SK-N-SH treated with all-trans-retinoic acid at 6 μM for 48 hours (cell line): ENCODE measurements around the gene MTCH1.

Source experiments
- CREB5 ChIP-seq: fragments of 250-450 bp; sonication (Bioruptor Pico); IDR thresholded peaks from 2 replicates; pipeline ENCODE4 v1.5.1; 2020; ENCODE audit warnings: low read depth, mild to moderate bottlenecking, moderate library complexity
- OSR1 ChIP-seq: fragments of 250-450 bp; sonication (Bioruptor Pico); IDR thresholded peaks from 2 replicates; pipeline ENCODE4 v1.8.0; 2022; ENCODE audit warnings: moderate library complexity, mild to moderate bottlenecking, inconsistent platforms
- TCF4 ChIP-seq: fragments of 250-450 bp; sonication (Bioruptor Pico); IDR thresholded peaks from 2 replicates; pipeline ENCODE4 v1.8.0; 2021; ENCODE audit warnings: mild to moderate bottlenecking, moderate library complexity, borderline replicate concordance

GRCh38 chr6:37019065-37019450 lies 33.1 kb upstream of the MTCH1 start:
- no peak for TF ChIP-seq TCF4 (CRISPR knock-in tag)
- no peak for TF ChIP-seq OSR1
- TF ChIP-seq CREB5, result no peak
